ENCODE results near the gene SMAD6.

DNA sequence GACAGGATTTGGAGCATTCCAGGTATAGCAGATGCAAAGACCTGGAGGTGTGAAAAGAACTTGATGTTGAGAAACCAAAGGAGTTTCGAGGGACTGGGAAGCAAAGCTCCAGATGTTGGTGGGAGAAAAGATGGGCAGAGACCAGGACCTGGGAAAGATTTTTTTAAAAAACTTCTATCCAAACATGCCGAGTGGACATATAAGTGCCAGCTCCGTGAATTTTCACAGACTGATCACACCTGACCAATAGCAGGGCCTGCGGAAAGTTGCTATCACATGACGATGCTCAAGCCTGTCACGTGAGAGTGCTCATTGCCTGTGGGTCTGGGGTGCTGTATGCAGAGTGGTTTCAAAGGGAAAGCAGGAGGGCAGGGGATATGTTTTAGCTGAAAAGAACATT is 19.9 kb downstream of the SMAD6 start:
- TF ChIP-seq, protein P1, sequence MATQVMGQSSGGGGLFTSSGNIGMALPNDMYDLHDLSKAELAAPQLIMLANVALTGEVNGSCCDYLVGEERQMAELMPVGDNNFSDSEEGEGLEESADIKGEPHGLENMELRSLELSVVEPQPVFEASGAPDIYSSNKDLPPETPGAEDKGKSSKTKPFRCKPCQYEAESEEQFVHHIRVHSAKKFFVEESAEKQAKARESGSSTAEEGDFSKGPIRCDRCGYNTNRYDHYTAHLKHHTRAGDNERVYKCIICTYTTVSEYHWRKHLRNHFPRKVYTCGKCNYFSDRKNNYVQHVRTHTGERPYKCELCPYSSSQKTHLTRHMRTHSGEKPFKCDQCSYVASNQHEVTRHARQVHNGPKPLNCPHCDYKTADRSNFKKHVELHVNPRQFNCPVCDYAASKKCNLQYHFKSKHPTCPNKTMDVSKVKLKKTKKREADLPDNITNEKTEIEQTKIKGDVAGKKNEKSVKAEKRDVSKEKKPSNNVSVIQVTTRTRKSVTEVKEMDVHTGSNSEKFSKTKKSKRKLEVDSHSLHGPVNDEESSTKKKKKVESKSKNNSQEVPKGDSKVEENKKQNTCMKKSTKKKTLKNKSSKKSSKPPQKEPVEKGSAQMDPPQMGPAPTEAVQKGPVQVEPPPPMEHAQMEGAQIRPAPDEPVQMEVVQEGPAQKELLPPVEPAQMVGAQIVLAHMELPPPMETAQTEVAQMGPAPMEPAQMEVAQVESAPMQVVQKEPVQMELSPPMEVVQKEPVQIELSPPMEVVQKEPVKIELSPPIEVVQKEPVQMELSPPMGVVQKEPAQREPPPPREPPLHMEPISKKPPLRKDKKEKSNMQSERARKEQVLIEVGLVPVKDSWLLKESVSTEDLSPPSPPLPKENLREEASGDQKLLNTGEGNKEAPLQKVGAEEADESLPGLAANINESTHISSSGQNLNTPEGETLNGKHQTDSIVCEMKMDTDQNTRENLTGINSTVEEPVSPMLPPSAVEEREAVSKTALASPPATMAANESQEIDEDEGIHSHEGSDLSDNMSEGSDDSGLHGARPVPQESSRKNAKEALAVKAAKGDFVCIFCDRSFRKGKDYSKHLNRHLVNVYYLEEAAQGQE (IDR thresholded peaks at IDR 0.05; ENCODE audit: low read depth) = no peak
- TF ChIP-seq, protein P2, sequence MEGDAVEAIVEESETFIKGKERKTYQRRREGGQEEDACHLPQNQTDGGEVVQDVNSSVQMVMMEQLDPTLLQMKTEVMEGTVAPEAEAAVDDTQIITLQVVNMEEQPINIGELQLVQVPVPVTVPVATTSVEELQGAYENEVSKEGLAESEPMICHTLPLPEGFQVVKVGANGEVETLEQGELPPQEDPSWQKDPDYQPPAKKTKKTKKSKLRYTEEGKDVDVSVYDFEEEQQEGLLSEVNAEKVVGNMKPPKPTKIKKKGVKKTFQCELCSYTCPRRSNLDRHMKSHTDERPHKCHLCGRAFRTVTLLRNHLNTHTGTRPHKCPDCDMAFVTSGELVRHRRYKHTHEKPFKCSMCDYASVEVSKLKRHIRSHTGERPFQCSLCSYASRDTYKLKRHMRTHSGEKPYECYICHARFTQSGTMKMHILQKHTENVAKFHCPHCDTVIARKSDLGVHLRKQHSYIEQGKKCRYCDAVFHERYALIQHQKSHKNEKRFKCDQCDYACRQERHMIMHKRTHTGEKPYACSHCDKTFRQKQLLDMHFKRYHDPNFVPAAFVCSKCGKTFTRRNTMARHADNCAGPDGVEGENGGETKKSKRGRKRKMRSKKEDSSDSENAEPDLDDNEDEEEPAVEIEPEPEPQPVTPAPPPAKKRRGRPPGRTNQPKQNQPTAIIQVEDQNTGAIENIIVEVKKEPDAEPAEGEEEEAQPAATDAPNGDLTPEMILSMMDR (IDR thresholded peaks at IDR 0.05 in 2 of 3, conservative IDR thresholded peaks at IDR 0.05 in 1 of 3; ENCODE audit: borderline replicate concordance in 1 of 3, insufficient read depth in 1 of 3, low read depth in 2 of 3, low read length in 2 of 3) = no peak
- no peak for TF ChIP-seq EGR1 (IDR thresholded peaks at IDR 0.05; ENCODE audit: low read depth)
- TF ChIP-seq RAD21 (IDR thresholded peaks at IDR 0.05; ENCODE audit: low read depth) = no peak

Measured in HCT116 (cell line).